AG10803 (cell line): ENCODE data around the gene RIPPLY2.

ENCODE experiments used
- DNase-seq: peaks from one replicate; pipeline ENCODE4 v3.0.0; 2010; ENCODE audit warnings: low read depth
- H3K4me3 ChIP-seq: 2 replicates; pipeline ENCODE4 v1.5.1; 2011; ENCODE audit warnings: mild to moderate bottlenecking, low read length, control low read depth
- CTCF ChIP-seq: conservative IDR thresholded peaks from 2 replicates; pipeline ENCODE4 v1.5.1; 2011; ENCODE audit warnings: mild to moderate bottlenecking, low read length, control low read depth, inconsistent platforms

Gene RIPPLY2

GRCh38 chr6:83822629-83823169 lies 30.5 kb upstream of the RIPPLY2 start:
- H3K4me3 ChIP-seq: no peak overlapping the region
- no peak for TF ChIP-seq CTCF
- DNase-seq: no peak

GRCh38 chr6:83824388-83824801 lies 28.8 kb upstream of the RIPPLY2 start:
- DNase-seq: no peak
- TF ChIP-seq CTCF: no peak
- no peak overlapping the region for H3K4me3 ChIP-seq

GRCh38 chr6:83824831-83825230 lies 28.3 kb upstream of the RIPPLY2 start:
- H3K4me3 ChIP-seq: no peak overlapping the region
- no peak for TF ChIP-seq CTCF
- no peak for DNase-seq

- TF ChIP-seq CTCF: no peak
- no peak overlapping the region for H3K4me3 ChIP-seq
These were observed 26.1 kb upstream of the RIPPLY2 start for GRCh38 chr6:83827050-83827449.

GRCh38 chr6:83838727-83839126 lies 14.4 kb upstream of the RIPPLY2 start:
- TF ChIP-seq CTCF: no peak
- no peak overlapping the region for H3K4me3 ChIP-seq
- DNase-seq: no peak

More at GRCh38 chr6:83827050-83827449, 26.1 kb upstream of the RIPPLY2 start:
- DNase-seq: no peak

- DNase-seq: no peak
- TF ChIP-seq CTCF: no peak
- H3K4me3 ChIP-seq: no peak overlapping the region
These were observed 9.0 kb upstream of the RIPPLY2 start for GRCh38 chr6:83844170-83844569.

GRCh38 chr6:83846291-83846690 lies 6.9 kb upstream of the RIPPLY2 start:
- H3K4me3 ChIP-seq: no peak overlapping the region
- TF ChIP-seq CTCF: no peak
- no peak for DNase-seq
